Measurements from ENCODE around the gene SMARCA5. TPM values are rescaled to one million over a fixed set of nuclear protein-coding genes. Genes with fewer than 3 reads are reported as not detected.

SMARCA5 gene
- total RNA-seq, 2 experiments from 2014 or later, result 51.8 to 59.5 TPM

Other genes starting within 250 kb of the SMARCA5 start
- under 1 TPM; 0.55 to 0.91 TPM for gene GAB1, start 176.8 kb upstream of the SMARCA5 start, total RNA-seq
- not detected for gene FREM3, start 187.0 kb downstream of the SMARCA5 start, total RNA-seq